Osteocyte (in vitro differentiated cells): ENCODE measurements around the gene MED29. TPM values are rescaled to one million over a fixed set of nuclear protein-coding genes. Genes with fewer than 3 reads are reported as not detected.

Experiments
- DNase-seq: peaks from one replicate; pipeline ENCODE4 v3.0.0; 2021; ENCODE audit warnings: mixed read lengths; ENCODE audit not compliant: unreplicated experiment; ENCODE audit errors: extremely low spot score
- H3K27ac Mint-ChIP-seq: one replicate; pipeline ENCODE4 v1.8.0; 2021; ENCODE audit warnings: mild to moderate bottlenecking, mixed read lengths; ENCODE audit not compliant: unreplicated experiment
- H3K27me3 Mint-ChIP-seq: one replicate; pipeline ENCODE4 v1.8.0; 2021; ENCODE audit warnings: mixed read lengths; ENCODE audit not compliant: unreplicated experiment
- H3K36me3 Mint-ChIP-seq: one replicate; pipeline ENCODE4 v1.8.0; 2021; ENCODE audit warnings: mixed read lengths; ENCODE audit not compliant: unreplicated experiment
- H3K4me1 Mint-ChIP-seq: one replicate; pipeline ENCODE4 v1.8.0; 2021; ENCODE audit warnings: mixed read lengths; ENCODE audit not compliant: unreplicated experiment
- H3K4me3 Mint-ChIP-seq: one replicate; pipeline ENCODE4 v1.8.0; 2021; ENCODE audit warnings: mild to moderate bottlenecking, moderate library complexity, mixed read lengths; ENCODE audit not compliant: unreplicated experiment
- H3K9me3 Mint-ChIP-seq: one replicate; pipeline ENCODE4 v1.8.0; 2021; ENCODE audit warnings: mixed read lengths; ENCODE audit not compliant: unreplicated experiment
- CTCF ChIP-seq: fragments of 200-600 bp; sonication (generic); IDR thresholded peaks from 2 replicates; pipeline ENCODE4 v1.5.0; 2021; ENCODE audit warnings: antibody characterized with exemption, mild to moderate bottlenecking, moderate library complexity
- total RNA-seq: library from RNA; stranded (reverse); gene quantifications from 2 replicates; pipeline ENCODE4 v1.2.1, GENCODE V29; 2021

Gene MED29
- total RNA-seq, 1 donor from 2014 or later, result 37.1 TPM

- H3K9me3 Mint-ChIP-seq, result no peaks in the 10 kb centered on the region
- peak overlapping the region; percentile 98 for H3K27ac Mint-ChIP-seq
- DNase-seq, result no peak
- peak overlapping the region; percentile 96 for H3K4me3 Mint-ChIP-seq
- no peaks in the 10 kb centered on the region for H3K27me3 Mint-ChIP-seq
- H3K36me3 Mint-ChIP-seq, result peaks cover 16% of the 10 kb centered on the region
- TF ChIP-seq CTCF, result no peak
- H3K4me1 Mint-ChIP-seq, result peaks cover 49% of the 10 kb centered on the region
Measured at GRCh38 chr19:39444598-39445195, 53.5 kb downstream of the MED29 start.

- H3K27ac Mint-ChIP-seq, result peak within 1 kb of the TSS; percentile 98
Measured at GRCh38 chr19:39445196-39446111, 54.3 kb downstream of the MED29 start, which contains the start of gene SUPT5H. SUPT5H (plus strand) TSS chr19:39445582; CDS start chr19:39445891, 309 bp downstream.

GRCh38 chr19:39446365-39447084 lies 55.3 kb downstream of the MED29 start:
- no peaks in the 10 kb centered on the region for H3K9me3 Mint-ChIP-seq
- no peak for TF ChIP-seq CTCF
- no peaks in the 10 kb centered on the region for H3K27me3 Mint-ChIP-seq
- peaks cover 21% of the 10 kb centered on the region for H3K36me3 Mint-ChIP-seq
- peaks cover 41% of the 10 kb centered on the region for H3K4me1 Mint-ChIP-seq
- DNase-seq, result no peak
- H3K27ac Mint-ChIP-seq, result peak overlapping the region; percentile 98
- peak overlapping the region; percentile 96 for H3K4me3 Mint-ChIP-seq

More at GRCh38 chr19:39445196-39446111, 54.3 kb downstream of the MED29 start, which contains the start of gene SUPT5H:
- no peaks in the 10 kb centered on the region for H3K9me3 Mint-ChIP-seq
- H3K4me3 Mint-ChIP-seq, result peak within 1 kb of the TSS; percentile 96
- DNase-seq, result peak; percentile 98
- no peak for TF ChIP-seq CTCF
- no peaks in the 10 kb centered on the region for H3K27me3 Mint-ChIP-seq
- H3K36me3 Mint-ChIP-seq, result peaks cover 16% of the 10 kb centered on the region
- peaks cover 43% of the 10 kb centered on the region for H3K4me1 Mint-ChIP-seq

- H3K27ac Mint-ChIP-seq, result peak overlapping the region; percentile 41
- H3K4me3 Mint-ChIP-seq, result peak overlapping the region; percentile 3
- TF ChIP-seq CTCF, result no peak
- H3K27me3 Mint-ChIP-seq, result no peaks in the 10 kb centered on the region
- no peak for DNase-seq
- peaks cover 35% of the 10 kb centered on the region for H3K36me3 Mint-ChIP-seq
- peaks cover 41% of the 10 kb centered on the region for H3K4me1 Mint-ChIP-seq
- no peaks in the 10 kb centered on the region for H3K9me3 Mint-ChIP-seq
Measured at GRCh38 chr19:39448271-39448670, 57.1 kb downstream of the MED29 start.
